ENCODE results near the gene UGT1A5. TPM values are rescaled to one million over a fixed set of nuclear protein-coding genes. Genes with fewer than 3 reads are reported as not detected.

Gene UGT1A5
- polyA plus RNA-seq, 1 donor from 2014 or later = not detected

GRCh38 chr2:233756429-233757081, 43.8 kb downstream of the UGT1A5 start:
- H3K9me2 ChIP-seq (ENCODE audit: insufficient read depth, low read length) = no peaks in the 10 kb centered on the region
- H3F3A ChIP-seq (ENCODE audit: insufficient read depth, low read length, poor library complexity, severe bottlenecking) = no peaks in the 10 kb centered on the region
- H4K20me1 ChIP-seq (ENCODE audit: insufficient read depth) = no peaks in the 10 kb centered on the region
- no peak overlapping the region for H3K27ac ChIP-seq (ENCODE audit: low read length)
- no peaks in the 10 kb centered on the region for H3K79me2 ChIP-seq (replicated peaks; ENCODE audit: insufficient read depth, low read length)
- H3K4me3 ChIP-seq (ENCODE audit: low read length) = no peak overlapping the region
- TF ChIP-seq EP300 (conservative IDR thresholded peaks at IDR 0.05; ENCODE audit: poor library complexity, severe bottlenecking) = no peak
- TF ChIP-seq CTCF (IDR thresholded peaks at IDR 0.05; ENCODE audit: poor library complexity, severe bottlenecking) = no peak
- TF ChIP-seq SMC3 (conservative IDR thresholded peaks at IDR 0.05; ENCODE audit: poor library complexity) = no peak
- no peak for TF ChIP-seq TAF1 (IDR thresholded peaks at IDR 0.05; ENCODE audit: low read depth)
- TF ChIP-seq EZH2 (IDR thresholded peaks at IDR 0.05; ENCODE audit: borderline replicate concordance, insufficient read depth, low read length, poor library complexity, severe bottlenecking) = no peak
- TF ChIP-seq RAD21 (conservative IDR thresholded peaks at IDR 0.05) = no peak
- no peak for TF ChIP-seq REST (IDR thresholded peaks at IDR 0.05; ENCODE audit: borderline replicate concordance)
- no peak for TF ChIP-seq POLR2AphosphoS5 (IDR thresholded peaks at IDR 0.05)
- TF ChIP-seq MXI1 (conservative IDR thresholded peaks at IDR 0.05; ENCODE audit: poor library complexity, severe bottlenecking) = no peak
- H3K4me2 ChIP-seq (ENCODE audit: low read length) = no peak overlapping the region
- H2AFZ ChIP-seq (ENCODE audit: low read depth, low read length) = no peak overlapping the region
- H3K27me3 ChIP-seq (ENCODE audit: insufficient read depth, low read depth, low read length) = no peaks in the 10 kb centered on the region
- no peak overlapping the region for H3K9ac ChIP-seq (ENCODE audit: low read length)
- H3K36me3 ChIP-seq (ENCODE audit: insufficient read depth, low read length) = no peaks in the 10 kb centered on the region
- no peaks in the 10 kb centered on the region for H3K9me3 ChIP-seq (ENCODE audit: low read length)

- Histone ChIP-seq H3K4me3 (ENCODE audit: low read length) (no peak overlapping the region), H3K36me3 (ENCODE audit: insufficient read depth, low read length) (no peaks in the 10 kb centered on the region), H4K20me1 (ENCODE audit: insufficient read depth) (no peaks in the 10 kb centered on the region), H3K27me3 (ENCODE audit: insufficient read depth, low read depth, low read length) (no peaks in the 10 kb centered on the region), H3K9me3 (ENCODE audit: low read length) (no peaks in the 10 kb centered on the region), H3K79me2 (replicated peaks; ENCODE audit: insufficient read depth, low read length) (no peaks in the 10 kb centered on the region), H3K27ac (ENCODE audit: low read length) (no peak overlapping the region), H2AFZ (ENCODE audit: low read depth, low read length) (no peak overlapping the region), H3K9ac (ENCODE audit: low read length) (no peak overlapping the region), H3K9me2 (ENCODE audit: insufficient read depth, low read length) (no peaks in the 10 kb centered on the region), H3F3A (ENCODE audit: insufficient read depth, low read length, poor library complexity, severe bottlenecking) (no peaks in the 10 kb centered on the region), H3K4me2 (ENCODE audit: low read length) (no peak overlapping the region)
- TF ChIP-seq SMC3 (conservative IDR thresholded peaks at IDR 0.05; ENCODE audit: poor library complexity) (no peak), REST (IDR thresholded peaks at IDR 0.05; ENCODE audit: borderline replicate concordance) (no peak), MXI1 (conservative IDR thresholded peaks at IDR 0.05; ENCODE audit: poor library complexity, severe bottlenecking) (no peak), TAF1 (IDR thresholded peaks at IDR 0.05; ENCODE audit: low read depth) (no peak), RAD21 (conservative IDR thresholded peaks at IDR 0.05) (no peak), EZH2 (IDR thresholded peaks at IDR 0.05; ENCODE audit: borderline replicate concordance, insufficient read depth, low read length, poor library complexity, severe bottlenecking) (no peak), EP300 (conservative IDR thresholded peaks at IDR 0.05; ENCODE audit: poor library complexity, severe bottlenecking) (no peak), CTCF (IDR thresholded peaks at IDR 0.05; ENCODE audit: poor library complexity, severe bottlenecking) (no peak), POLR2AphosphoS5 (IDR thresholded peaks at IDR 0.05) (no peak)
Measured at GRCh38 chr2:233758141-233758540, 45.4 kb downstream of the UGT1A5 start.

All from neural cell (in vitro differentiated cells).